Caco-2 (cell line): Measurements from ENCODE around the gene DNAH7. TPM values are rescaled to one million over a fixed set of nuclear protein-coding genes. Genes with fewer than 3 reads are reported as not detected.

ENCODE experiments used
- BruUV-seq: library from RNA; stranded (reverse); fragments of 400-500 nt; replicated peaks from 2 replicates; lab custom pipeline; 2021; lab: Mats Ljungman, UMichigan
- CTCF ChIA-PET: fragments of 300-600 bp; sonication (Branson Sonifier 250); formaldehyde crosslinking; loops from one replicate; lab custom pipeline; 2022; ENCODE audit warnings: antibody characterized with exemption; lab: Charles Lee
- POLR2A ChIA-PET: fragments of 300-600 bp; sonication (Branson Sonifier 250); formaldehyde crosslinking; loops from one replicate; lab custom pipeline; 2022; ENCODE audit warnings: antibody characterized with exemption; lab: Charles Lee
- DNase-seq, 2 experiments: peaks; one replicate each; pipeline versions ENCODE4 v3.0.0 to v3.0.0-alpha.2; 2020 to 2022
- H3K27me3 ChIP-seq: replicated peaks from 2 replicates; pipeline ENCODE4 v1.6.0; 2011; ENCODE audit warnings: low read length; ENCODE audit not compliant: control insufficient read depth, insufficient read depth
- H3K36me3 ChIP-seq: 2 replicates; pipeline ENCODE4 v1.5.1; 2011; ENCODE audit warnings: low read length; ENCODE audit not compliant: control insufficient read depth, insufficient read depth
- H3K4me1 ChIP-seq: fragments of 250-450 bp; sonication (Bioruptor Pico); 2 replicates; pipeline ENCODE4 v1.5.1; 2020; ENCODE audit warnings: mild to moderate bottlenecking
- H3K4me3 ChIP-seq: 2 replicates; pipeline ENCODE4 v1.5.1; 2011; ENCODE audit warnings: low read depth, mild to moderate bottlenecking, control low read depth, low read length
- H3K9me3 ChIP-seq: fragments of 250-450 bp; sonication (Bioruptor Pico); 2 replicates; pipeline ENCODE4 v1.5.1; 2020; ENCODE audit warnings: mild to moderate bottlenecking, moderate library complexity
- H3K27ac Mint-ChIP-seq: one replicate; pipeline ENCODE4 v1.8.0; 2022; ENCODE audit warnings: mixed read lengths; ENCODE audit not compliant: unreplicated experiment
- H3K27me3 Mint-ChIP-seq: one replicate; pipeline ENCODE4 v1.8.0; 2022; ENCODE audit warnings: mixed read lengths; ENCODE audit not compliant: insufficient read depth, unreplicated experiment
- H3K36me3 Mint-ChIP-seq: one replicate; pipeline ENCODE4 v1.8.0; 2022; ENCODE audit warnings: mild to moderate bottlenecking, mixed read lengths; ENCODE audit not compliant: insufficient read depth, unreplicated experiment
- H3K4me1 Mint-ChIP-seq: one replicate; pipeline ENCODE4 v1.8.0; 2022; ENCODE audit warnings: low read depth, mixed read lengths; ENCODE audit not compliant: unreplicated experiment
- H3K4me3 Mint-ChIP-seq: one replicate; pipeline ENCODE4 v1.8.0; 2022; ENCODE audit warnings: mild to moderate bottlenecking, moderate library complexity, mixed read lengths; ENCODE audit not compliant: unreplicated experiment
- H3K9me3 Mint-ChIP-seq: one replicate; pipeline ENCODE4 v1.8.0; 2022; ENCODE audit warnings: mixed read lengths; ENCODE audit not compliant: unreplicated experiment
- CTCF ChIP-seq, 2 experiments: fragments of 200-600 bp in 1 of 2; IDR thresholded peaks; 1 replicate in 1 of 2; 2 replicates in 1 of 2; pipeline versions ENCODE4 v1.5.1 to v1.8.0; 2011 to 2022; ENCODE audit warnings: antibody characterized with exemption in 1 of 2, control low read depth in 1 of 2, inconsistent platforms in 1 of 2, low read depth in 1 of 2, low read length in 1 of 2, mild to moderate bottlenecking in 1 of 2, moderate library complexity in 1 of 2; ENCODE audit not compliant: insufficient read depth in 1 of 2, severe bottlenecking in 1 of 2, unreplicated experiment in 1 of 2
- intact Hi-C: fragments of 100-400 bp; cut with micrococcal nuclease; formaldehyde crosslinking; loops from one replicate; pipeline ENCODE4 v1.10.0; 2022; ENCODE audit not compliant: unreplicated experiment
- total RNA-seq: library from RNA; stranded (reverse); gene quantifications from 2 replicates; pipeline ENCODE4 v1.2.3, GENCODE V29; 2022

The DNAH7 gene
- total RNA-seq, 1 experiment from 2014 or later = 0.16 TPM

DNA sequence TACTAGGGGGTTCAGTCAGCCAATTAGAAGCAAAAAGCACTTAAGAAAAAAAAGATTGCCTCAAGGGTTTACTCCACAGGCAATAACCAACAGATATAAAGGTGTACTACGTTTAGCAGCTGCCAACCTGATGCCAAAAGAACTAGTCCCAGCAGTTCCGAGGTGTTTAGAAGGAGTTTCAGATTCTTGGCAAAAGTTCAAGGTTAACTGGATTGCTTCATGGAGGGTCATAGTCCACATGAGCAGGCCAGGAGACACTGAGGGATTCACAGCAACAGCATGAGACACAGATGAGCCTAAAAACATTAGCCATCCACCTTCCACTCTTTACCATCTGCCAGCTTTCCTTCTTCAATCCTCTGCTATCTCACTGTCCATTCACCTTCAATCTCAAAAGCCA is 4.9 kb upstream of the DNAH7 start:
- Histone ChIP-seq H3K36me3 (no peaks in the 10 kb centered on the region), H3K4me3 (no peak overlapping the region), H3K4me1 (peaks cover 7% of the 10 kb centered on the region), H3K9me3 (no peaks in the 10 kb centered on the region; the same call in 1 of the 2 replicates), H3K27me3 (no peaks in the 10 kb centered on the region)
- H3K36me3 Mint-ChIP-seq = no peaks in the 10 kb centered on the region
- no peaks in the 10 kb centered on the region for H3K27me3 Mint-ChIP-seq
- no peak for TF ChIP-seq CTCF (IDR thresholded peaks at IDR 0.05; ENCODE audit: insufficient read depth in 1 of 2, low read depth in 1 of 2, low read length in 1 of 2, severe bottlenecking in 1 of 2, unreplicated experiment in 1 of 2)
- no peak for DNase-seq
- intact Hi-C loops = loop anchor here (10.0 kb wide), 1 partner anchor 691 kb away; no protein-coding TSS in a partner anchor
- no TSS peak for BruUV-seq
- POLR2A ChIA-PET = no interaction called here
- H3K9me3 Mint-ChIP-seq = no peaks in the 10 kb centered on the region
- H3K27ac Mint-ChIP-seq = no peak overlapping the region
- H3K4me1 Mint-ChIP-seq = no peaks in the 10 kb centered on the region
- H3K4me3 Mint-ChIP-seq = no peak overlapping the region
- CTCF ChIA-PET = no interaction called here

- no peak overlapping the region for H3K4me3 Mint-ChIP-seq
- no peak for TF ChIP-seq CTCF (IDR thresholded peaks at IDR 0.05; ENCODE audit: insufficient read depth in 1 of 2, low read depth in 1 of 2, low read length in 1 of 2, severe bottlenecking in 1 of 2, unreplicated experiment in 1 of 2)
Measured at GRCh38 chr2:196067088-196067382, 1.6 kb downstream of the DNAH7 start.

DNA sequence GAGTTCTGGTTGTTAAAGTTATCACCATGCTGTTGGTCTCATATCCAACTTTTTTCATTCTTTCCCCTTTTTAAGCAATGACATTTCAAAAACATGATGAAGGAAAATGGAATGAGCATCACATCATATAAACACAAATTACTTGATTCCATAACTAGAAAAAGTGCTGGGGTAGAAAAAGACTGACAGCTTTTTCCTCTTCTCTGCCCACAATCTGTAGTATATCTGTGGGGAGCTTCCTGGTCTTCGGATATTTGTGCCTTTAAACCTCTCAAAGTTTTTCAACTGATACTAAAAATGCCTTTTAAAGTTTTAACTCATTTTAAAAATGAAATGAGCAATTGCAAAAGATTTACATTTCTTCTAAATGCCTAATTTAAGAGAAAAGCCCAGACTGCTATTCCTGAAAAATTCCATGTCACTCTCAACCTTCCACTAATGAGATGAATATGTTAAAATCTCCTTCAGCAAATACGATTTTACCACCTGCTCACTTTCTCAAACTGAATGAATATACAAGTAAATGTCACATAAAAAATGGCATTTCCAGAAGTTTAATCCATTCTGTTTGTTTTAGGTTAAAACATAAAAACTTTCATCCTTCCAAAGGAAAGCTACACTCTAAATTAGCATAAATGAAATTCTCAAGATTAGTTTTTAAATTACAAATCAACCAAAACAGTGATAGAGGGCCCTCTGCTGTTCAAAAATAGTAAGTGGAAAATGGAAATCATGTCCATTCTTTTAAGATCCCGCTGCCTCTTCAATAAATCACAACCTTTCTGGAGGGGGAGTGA is 2.1 kb downstream of the DNAH7 start:
- no TSS peak for BruUV-seq
- no peak overlapping the region for H3K4me3 Mint-ChIP-seq
- ChIA-PET CTCF (no interaction called here), POLR2A (no interaction called here)
- H3K36me3 Mint-ChIP-seq = no peaks in the 10 kb centered on the region
- H3K27me3 Mint-ChIP-seq = peaks cover 5% of the 10 kb centered on the region
- intact Hi-C loops = loop anchor here (1.0 to 10.0 kb wide), 4 partner anchors 209 to 752 kb away; no protein-coding TSS in a partner anchor
- no peaks in the 10 kb centered on the region for H3K27me3 ChIP-seq
- no peaks in the 10 kb centered on the region; the same call in 1 of the 2 replicates for H3K9me3 ChIP-seq
- no peak overlapping the region for H3K4me3 ChIP-seq
- peak in 1 of 2 experiments; percentile 49 for TF ChIP-seq CTCF (IDR thresholded peaks at IDR 0.05; ENCODE audit: insufficient read depth in 1 of 2, low read depth in 1 of 2, low read length in 1 of 2, severe bottlenecking in 1 of 2, unreplicated experiment in 1 of 2)
- H3K4me1 Mint-ChIP-seq = no peaks in the 10 kb centered on the region
- H3K36me3 ChIP-seq = no peaks in the 10 kb centered on the region
- peaks cover 4% of the 10 kb centered on the region; the same call in 1 of the 2 replicates for H3K4me1 ChIP-seq
- H3K27ac Mint-ChIP-seq = no peak overlapping the region
- no peaks in the 10 kb centered on the region for H3K9me3 Mint-ChIP-seq
- DNase-seq = peak in 1 of 2 experiments; percentile 38

More at GRCh38 chr2:196067088-196067382, 1.6 kb downstream of the DNAH7 start:
- Histone ChIP-seq H3K4me1 (peaks cover 4% of the 10 kb centered on the region; the same call in 1 of the 2 replicates), H3K27me3 (no peaks in the 10 kb centered on the region), H3K4me3 (no peak overlapping the region), H3K36me3 (no peaks in the 10 kb centered on the region), H3K9me3 (no peaks in the 10 kb centered on the region; the same call in 1 of the 2 replicates)
- POLR2A ChIA-PET = no interaction called here
- Mint-ChIP-seq H3K4me1 (no peaks in the 10 kb centered on the region), H3K36me3 (no peaks in the 10 kb centered on the region), H3K27me3 (peaks cover 5% of the 10 kb centered on the region), H3K27ac (no peak overlapping the region), H3K9me3 (no peaks in the 10 kb centered on the region)
- intact Hi-C loops = loop anchor here (1.0 to 10.0 kb wide), 4 partner anchors 210 to 752 kb away; no protein-coding TSS in a partner anchor
- CTCF ChIA-PET = no interaction called here
- no peak for DNase-seq
- no TSS peak for BruUV-seq
